ENCODE data around the gene PPHLN1.

PPHLN1 gene

GRCh38 chr12:42484996-42485395 is 159.0 kb downstream of the PPHLN1 start:
- Histone ChIP-seq H3K4me3 (ENCODE audit: low read length) (peak overlapping the region; percentile 81), H3K27ac (ENCODE audit: low read depth, low read length) (peak overlapping the region; percentile 94; the same call in 1 of the 2 replicates), H3K9me3 (ENCODE audit: insufficient read depth, low read depth, low read length) (no peaks in the 10 kb centered on the region), H3K36me3 (ENCODE audit: insufficient read depth, low read length) (no peaks in the 10 kb centered on the region), H3K27me3 (ENCODE audit: insufficient read depth, low read length) (peaks cover 67% of the 10 kb centered on the region), H3K9ac (ENCODE audit: low read depth, low read length) (0 out of 2 replicates have a peak overlapping the region, but pooled peaks have one; percentile 9), H3K4me1 (ENCODE audit: insufficient read depth, low read length) (peaks cover 52% of the 10 kb centered on the region)
- WGBS: 3% methylated on average over 2 of the region's 3 CpGs

GRCh38 chr12:42485823-42486222 is 159.9 kb downstream of the PPHLN1 start:
- 10% methylated on average over 3 of the region's 3 CpGs for WGBS
- peak overlapping the region; percentile 90; the same call in 1 of the 2 replicates for H3K27ac ChIP-seq (ENCODE audit: low read depth, low read length)

GRCh38 chr12:42486407-42486806 is 160.4 kb downstream of the PPHLN1 start:
- H3K36me3 ChIP-seq (ENCODE audit: insufficient read depth, low read length): no peaks in the 10 kb centered on the region
- H3K9ac ChIP-seq (ENCODE audit: low read depth, low read length): no peak overlapping the region
- peaks cover 41% of the 10 kb centered on the region for H3K4me1 ChIP-seq (ENCODE audit: insufficient read depth, low read length)
- no peaks in the 10 kb centered on the region for H3K9me3 ChIP-seq (ENCODE audit: insufficient read depth, low read depth, low read length)
- H3K27ac ChIP-seq (ENCODE audit: low read depth, low read length): peak overlapping the region; percentile 90; the same call in 1 of the 2 replicates
- H3K27me3 ChIP-seq (ENCODE audit: insufficient read depth, low read length): peaks cover 60% of the 10 kb centered on the region
- WGBS: 17% methylated on average over 2 of the region's 2 CpGs
- no peak overlapping the region for H3K4me3 ChIP-seq (ENCODE audit: low read length)

More at GRCh38 chr12:42485823-42486222, 159.9 kb downstream of the PPHLN1 start:
- Histone ChIP-seq H3K9ac (ENCODE audit: low read depth, low read length) (peak overlapping the region; percentile 9; the same call in 1 of the 2 replicates), H3K4me1 (ENCODE audit: insufficient read depth, low read length) (peaks cover 46% of the 10 kb centered on the region), H3K4me3 (ENCODE audit: low read length) (peak overlapping the region; percentile 81), H3K36me3 (ENCODE audit: insufficient read depth, low read length) (no peaks in the 10 kb centered on the region), H3K27me3 (ENCODE audit: insufficient read depth, low read length) (peaks cover 64% of the 10 kb centered on the region), H3K9me3 (ENCODE audit: insufficient read depth, low read depth, low read length) (no peaks in the 10 kb centered on the region)

- 91% methylated on average over 5 of the region's 5 CpGs for WGBS
- peaks cover 20% of the 10 kb centered on the region for H3K4me1 ChIP-seq (ENCODE audit: insufficient read depth, low read length)
Measured at GRCh38 chr12:42490261-42490842, 164.4 kb downstream of the PPHLN1 start.

More at GRCh38 chr12:42490261-42490842, 164.4 kb downstream of the PPHLN1 start:
- H3K27me3 ChIP-seq (ENCODE audit: insufficient read depth, low read length): peaks cover 36% of the 10 kb centered on the region
- H3K36me3 ChIP-seq (ENCODE audit: insufficient read depth, low read length): no peaks in the 10 kb centered on the region
- H3K4me3 ChIP-seq (ENCODE audit: low read length): no peak overlapping the region
- no peaks in the 10 kb centered on the region for H3K9me3 ChIP-seq (ENCODE audit: insufficient read depth, low read depth, low read length)
- no peak overlapping the region for H3K27ac ChIP-seq (ENCODE audit: low read depth, low read length)
- no peak overlapping the region for H3K9ac ChIP-seq (ENCODE audit: low read depth, low read length)
